ENCODE measurements around the gene SMYD3. TPM values are rescaled to one million over a fixed set of nuclear protein-coding genes. Genes with fewer than 3 reads are reported as not detected.

Gene SMYD3
- total RNA-seq, 1 experiment from 2014 or later = 29.6 TPM

- intact Hi-C loops (cut with micrococcal nuclease; ENCODE audit: unreplicated experiment) = no loop called here
- H3K4me2 ChIP-seq = no peak overlapping the region
- H3K27ac ChIP-seq = no peak overlapping the region
- no peak overlapping the region for H3K4me3 ChIP-seq
- H3K9me3 ChIP-seq (ENCODE audit: insufficient read depth, low read depth) = no peaks in the 10 kb centered on the region
- ChIA-PET CTCF (no interaction called here), POLR2A (ENCODE audit: unreplicated experiment) (no interaction called here)
- H3K27me3 ChIP-seq (ENCODE audit: insufficient read depth, low read depth) = no peaks in the 10 kb centered on the region
- TF ChIP-seq EZH2 (IDR thresholded peaks at IDR 0.05; ENCODE audit: low read depth) = no peak
- TF ChIP-seq CTCF (conservative IDR thresholded peaks at IDR 0.05) = no peak
- no TSS peak for BruUV-seq (replicated peaks)
- no peak for DNase-seq
- no peaks in the 10 kb centered on the region for H4K20me1 ChIP-seq (ENCODE audit: insufficient read depth)
- H3F3A ChIP-seq (ENCODE audit: insufficient read depth, low read depth) = no peaks in the 10 kb centered on the region
- no peaks in the 10 kb centered on the region for H3K9me2 ChIP-seq (ENCODE audit: insufficient read depth)
- H3K79me2 ChIP-seq (ENCODE audit: low read depth) = no peaks in the 10 kb centered on the region
- no peaks in the 10 kb centered on the region for H3K36me3 ChIP-seq (ENCODE audit: low read depth)
- no peaks in the 10 kb centered on the region for H3K4me1 ChIP-seq (replicated peaks; ENCODE audit: insufficient read depth)
- no peak overlapping the region for H2AFZ ChIP-seq
Measured at GRCh38 chr1:246482805-246483568, 24.1 kb downstream of the SMYD3 start.

GRCh38 chr1:246479061-246479460, 28.0 kb downstream of the SMYD3 start:
- intact Hi-C loops (cut with micrococcal nuclease; ENCODE audit: unreplicated experiment) = no loop called here
- H3F3A ChIP-seq (ENCODE audit: insufficient read depth, low read depth) = no peaks in the 10 kb centered on the region

GRCh38 chr1:246477634-246478033, 29.4 kb downstream of the SMYD3 start:
- H3K9me3 ChIP-seq (ENCODE audit: insufficient read depth, low read depth) = no peaks in the 10 kb centered on the region
- no peaks in the 10 kb centered on the region for H3K36me3 ChIP-seq (ENCODE audit: low read depth)
- H3K4me1 ChIP-seq (replicated peaks; ENCODE audit: insufficient read depth) = no peaks in the 10 kb centered on the region
- H3K27ac ChIP-seq = no peak overlapping the region
- intact Hi-C loops (cut with micrococcal nuclease; ENCODE audit: unreplicated experiment) = no loop called here
- no peak overlapping the region for H2AFZ ChIP-seq
- H3K79me2 ChIP-seq (ENCODE audit: low read depth) = no peaks in the 10 kb centered on the region
- no peaks in the 10 kb centered on the region for H3K9me2 ChIP-seq (ENCODE audit: insufficient read depth)
- ChIA-PET CTCF (interaction anchor here (0.6 kb wide), 1 partner anchor 33 kb away, joined by 3 read pairs; no protein-coding TSS in a partner anchor), POLR2A (ENCODE audit: unreplicated experiment) (no interaction called here)
- peaks cover 3% of the 10 kb centered on the region; the same call in 1 of the 2 replicates for H4K20me1 ChIP-seq (ENCODE audit: insufficient read depth)
- no peaks in the 10 kb centered on the region for H3K27me3 ChIP-seq (ENCODE audit: insufficient read depth, low read depth)
- no peak overlapping the region for H3K4me2 ChIP-seq
- no peak for TF ChIP-seq EZH2 (IDR thresholded peaks at IDR 0.05; ENCODE audit: low read depth)
- TF ChIP-seq CTCF (conservative IDR thresholded peaks at IDR 0.05) = no peak
- DNase-seq = no peak
- H3F3A ChIP-seq (ENCODE audit: insufficient read depth, low read depth) = no peaks in the 10 kb centered on the region
- no peak overlapping the region for H3K4me3 ChIP-seq
- BruUV-seq (replicated peaks) = no TSS peak

More at GRCh38 chr1:246479061-246479460, 28.0 kb downstream of the SMYD3 start:
- Histone ChIP-seq H3K27me3 (ENCODE audit: insufficient read depth, low read depth) (no peaks in the 10 kb centered on the region), H2AFZ (no peak overlapping the region), H3K9me2 (ENCODE audit: insufficient read depth) (no peaks in the 10 kb centered on the region), H3K4me1 (replicated peaks; ENCODE audit: insufficient read depth) (no peaks in the 10 kb centered on the region), H3K9me3 (ENCODE audit: insufficient read depth, low read depth) (no peaks in the 10 kb centered on the region), H3K36me3 (ENCODE audit: low read depth) (no peaks in the 10 kb centered on the region), H3K79me2 (ENCODE audit: low read depth) (no peaks in the 10 kb centered on the region), H4K20me1 (ENCODE audit: insufficient read depth) (peaks cover 3% of the 10 kb centered on the region; the same call in 1 of the 2 replicates), H3K4me3 (no peak overlapping the region), H3K27ac (no peak overlapping the region), H3K4me2 (no peak overlapping the region)
- BruUV-seq (replicated peaks) = no TSS peak
- no peak for DNase-seq
- ChIA-PET CTCF (no interaction called here), POLR2A (ENCODE audit: unreplicated experiment) (no interaction called here)
- TF ChIP-seq EZH2 (IDR thresholded peaks at IDR 0.05; ENCODE audit: low read depth) (no peak), CTCF (conservative IDR thresholded peaks at IDR 0.05) (no peak)
